Adrenal gland (tissue), 12 donors: ENCODE data around the gene TTLL11. TPM values are rescaled to one million over a fixed set of nuclear protein-coding genes. Genes with fewer than 3 reads are reported as not detected.

ENCODE experiments used
- DNase-seq, 7 donors: peaks; one replicate each; pipeline ENCODE4 v3.0.0-alpha.2; 2019 to 2020
- H3K27ac ChIP-seq, 5 donors: fragments of 200-600 bp; sonication (generic) in 4 of 5; 1 replicate in 3 of 5; 2 replicates in 2 of 5; pipeline versions ENCODE4 v1.5.1 to v1.8.0; 2016 to 2020; ENCODE audit warnings: mild to moderate bottlenecking in 1 of 5
- H3K27me3 ChIP-seq: fragments of 200-600 bp; 2 replicates; pipeline ENCODE4 v1.8.0; 2021
- H3K36me3 ChIP-seq, 2 donors: fragments of 200-600 bp; replicated peaks in 1 of 2; 1 replicate in 1 of 2; 2 replicates in 1 of 2; pipeline versions ENCODE4 v1.5.1 to v1.8.0; 2018 to 2022
- H3K4me1 ChIP-seq, 2 donors: fragments of 200-600 bp; replicated peaks in 1 of 2; 1 replicate in 1 of 2; 2 replicates in 1 of 2; pipeline versions ENCODE4 v1.5.1 to v1.8.0; 2018 to 2021
- H3K4me3 ChIP-seq, 4 donors: fragments of 200-600 bp; sonication (generic) in 3 of 4; one replicate each; pipeline ENCODE4 v1.5.1; 2016 to 2018
- H3K9me3 ChIP-seq, 3 donors: fragments of 200-600 bp; sonication (generic) in 1 of 3; replicated peaks in 1 of 3; 1 replicate in 2 of 3; 2 replicates in 1 of 3; pipeline versions ENCODE4 v1.5.1 to v1.8.0; 2016 to 2021
- POLR2A ChIP-seq, 2 donors: fragments of 450-650 bp; IDR thresholded peaks; one replicate each; pipeline ENCODE4 v1.6.1; 2017; ENCODE audit warnings: antibody characterized with exemption in 2 of 2, mild to moderate bottlenecking in 2 of 2, moderate library complexity in 1 of 2
- WGBS, 4 donors: extraction: QIAGEN DNeasy Blood & Tissue Kit in 2 of 4; methylation state at CpG; one replicate each; pipeline versions ENCODE4 v1.1.5 to v1.1.7; 2013 to 2017; 5-methylcytosine and 5-hydroxymethylcytosine counted together
- intact Hi-C, 2 donors: fragments of 100-400 bp; cut with DNase I; formaldehyde crosslinking; loops; one replicate each; pipeline versions ENCODE4 v1.14.1 to v1.15.0; 2022 to 2023
- polyA plus RNA-seq, 3 donors: library from polyadenylated mRNA; stranded (reverse); fragments of 200-250 nt in 2 of 3; fragments of 350-450 nt in 1 of 3; fragmentation: Illumina TruSeq in 1 of 3; extraction: RNeasy Lipid Tissue Mini Kit (QIAGEN cat#74804) in 1 of 3; gene quantifications; one replicate each; pipeline ENCODE4 v1.2.3, GENCODE V29; 2013 to 2014
- total RNA-seq, 9 donors: library from RNA; depleted of rRNA in 4 of 9; stranded (reverse); fragments of >200 nt in 4 of 9; fragments of 120-200 nt in 1 of 9; fragmentation: NEBNext Ultra II Directional in 1 of 9; extraction: Animal tissue kit (Norgen Biotek cat#: 25700) in 1 of 9; gene quantifications; one replicate each; pipeline versions ENCODE4 v1.1.0 to v1.2.4, GENCODE V29; 2013 to 2023
- TF ChIP-seq, protein P1 (sequence below), 6 experiments: fragments of 450-650 bp in 4 of 6; fragments of 200-600 bp in 2 of 6; sonication (generic) in 1 of 6; IDR thresholded peaks; 1 replicate in 5 of 6; 2 replicates in 1 of 6; pipeline versions ENCODE4 v1.5.1 to v1.8.0; 2016 to 2021; ENCODE audit warnings: antibody characterized with exemption in 6 of 6, mild to moderate bottlenecking in 2 of 6, moderate library complexity in 1 of 6
- donor health status: healthy with polysubstance abuse.
- donor health status: Bipolar disorder and iron deficiency.
- donor health status: DM: yes; HTN: yes; CAD: no.
- donor health status: DM: no; HTN: no; CAD: no.
- donor health status: DM: no; HTN: no; CAD: no.
- donor health status: DM: yes; HTN: yes; CAD: no.

Gene TTLL11
- total and polyA plus RNA-seq, 12 donors, result 4.8 to 30.9 (median 13.7) TPM

DNA sequence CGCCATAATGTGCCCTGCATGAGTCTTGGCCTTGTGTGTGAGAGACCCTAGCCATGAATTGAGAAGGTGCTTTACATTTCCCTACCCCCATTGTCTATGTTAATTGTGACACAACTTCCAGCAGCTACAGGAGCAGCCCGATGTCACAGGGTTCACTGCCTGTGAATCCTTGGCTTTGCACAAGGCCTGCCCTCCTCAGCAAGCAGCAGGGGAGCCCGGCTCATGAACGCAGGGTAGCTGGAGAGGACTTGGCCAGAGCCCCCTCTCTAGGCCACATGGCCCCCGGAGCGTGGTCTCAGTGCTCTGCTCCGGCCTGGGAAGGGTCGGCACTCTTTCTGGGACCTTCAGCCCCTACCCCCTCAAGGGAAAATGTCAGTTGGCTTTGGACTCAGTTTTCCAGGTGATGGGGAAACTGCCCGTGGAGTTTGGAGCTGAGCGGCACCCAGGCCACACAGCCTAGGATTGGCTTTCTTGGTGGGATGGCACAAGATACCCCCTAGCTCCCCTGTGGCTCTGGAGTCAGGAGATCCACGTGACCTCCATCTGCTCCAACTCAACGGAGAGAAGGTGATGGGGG lies 280.9 kb downstream of the TTLL11 start:
- DNase-seq, result no peak
- H3K4me3 ChIP-seq, result no peak overlapping the region
- H3K27ac ChIP-seq, result no peak overlapping the region
- H3K9me3 ChIP-seq, result no peaks in the 10 kb centered on the region
- 84 to 89% (median 87%) methylated on average over 6 to 12 of the region's 12 CpGs for WGBS, 4 donors
- no peaks in the 10 kb centered on the region for H3K36me3 ChIP-seq
- TF ChIP-seq, protein P1, sequence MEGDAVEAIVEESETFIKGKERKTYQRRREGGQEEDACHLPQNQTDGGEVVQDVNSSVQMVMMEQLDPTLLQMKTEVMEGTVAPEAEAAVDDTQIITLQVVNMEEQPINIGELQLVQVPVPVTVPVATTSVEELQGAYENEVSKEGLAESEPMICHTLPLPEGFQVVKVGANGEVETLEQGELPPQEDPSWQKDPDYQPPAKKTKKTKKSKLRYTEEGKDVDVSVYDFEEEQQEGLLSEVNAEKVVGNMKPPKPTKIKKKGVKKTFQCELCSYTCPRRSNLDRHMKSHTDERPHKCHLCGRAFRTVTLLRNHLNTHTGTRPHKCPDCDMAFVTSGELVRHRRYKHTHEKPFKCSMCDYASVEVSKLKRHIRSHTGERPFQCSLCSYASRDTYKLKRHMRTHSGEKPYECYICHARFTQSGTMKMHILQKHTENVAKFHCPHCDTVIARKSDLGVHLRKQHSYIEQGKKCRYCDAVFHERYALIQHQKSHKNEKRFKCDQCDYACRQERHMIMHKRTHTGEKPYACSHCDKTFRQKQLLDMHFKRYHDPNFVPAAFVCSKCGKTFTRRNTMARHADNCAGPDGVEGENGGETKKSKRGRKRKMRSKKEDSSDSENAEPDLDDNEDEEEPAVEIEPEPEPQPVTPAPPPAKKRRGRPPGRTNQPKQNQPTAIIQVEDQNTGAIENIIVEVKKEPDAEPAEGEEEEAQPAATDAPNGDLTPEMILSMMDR (IDR thresholded peaks at IDR 0.05), result no peak
- no peak for TF ChIP-seq POLR2A (IDR thresholded peaks at IDR 0.05)
- H3K4me1 ChIP-seq, result no peaks in the 10 kb centered on the region
- intact Hi-C loops, result loop anchor here in 1 of 2 donors (10.0 kb wide), 1 partner anchor 63 kb away; no protein-coding TSS in a partner anchor
- H3K27me3 ChIP-seq, result no peaks in the 10 kb centered on the region

DNA sequence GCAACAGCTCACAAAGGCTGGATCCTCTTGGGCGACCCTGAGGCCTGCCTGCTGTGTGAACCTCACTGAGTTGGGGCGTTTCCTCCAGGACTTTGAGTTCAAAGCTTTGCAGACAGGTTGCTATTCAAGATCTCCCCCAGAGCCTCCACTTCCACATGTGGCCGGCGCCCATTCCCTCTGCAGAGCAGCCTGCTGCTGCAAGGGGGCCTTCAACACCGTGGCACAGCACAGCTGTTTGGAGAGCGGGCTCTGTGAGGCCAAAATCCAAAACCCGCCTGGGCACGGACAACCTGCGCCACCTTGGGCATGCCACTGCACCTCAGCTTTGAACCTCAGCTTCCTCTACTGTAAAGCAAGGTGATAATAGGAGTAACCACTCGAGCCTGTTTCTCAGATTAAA lies 281.4 kb downstream of the TTLL11 start:
- H3K36me3 ChIP-seq, result no peaks in the 10 kb centered on the region
- no peak for DNase-seq
- TF ChIP-seq, protein P1 (IDR thresholded peaks at IDR 0.05), result no peak
- TF ChIP-seq POLR2A (IDR thresholded peaks at IDR 0.05), result no peak
- 89 to 98% (median 91%) methylated on average over 9 to 10 of the region's 10 CpGs for WGBS, 4 donors
- no peaks in the 10 kb centered on the region for H3K27me3 ChIP-seq
- no peak overlapping the region for H3K4me3 ChIP-seq
- no peaks in the 10 kb centered on the region for H3K9me3 ChIP-seq
- no peak overlapping the region for H3K27ac ChIP-seq
- intact Hi-C loops, result loop anchor here in 1 of 2 donors (10.0 kb wide), 1 partner anchor 63 kb away; no protein-coding TSS in a partner anchor
- no peaks in the 10 kb centered on the region for H3K4me1 ChIP-seq

DNA sequence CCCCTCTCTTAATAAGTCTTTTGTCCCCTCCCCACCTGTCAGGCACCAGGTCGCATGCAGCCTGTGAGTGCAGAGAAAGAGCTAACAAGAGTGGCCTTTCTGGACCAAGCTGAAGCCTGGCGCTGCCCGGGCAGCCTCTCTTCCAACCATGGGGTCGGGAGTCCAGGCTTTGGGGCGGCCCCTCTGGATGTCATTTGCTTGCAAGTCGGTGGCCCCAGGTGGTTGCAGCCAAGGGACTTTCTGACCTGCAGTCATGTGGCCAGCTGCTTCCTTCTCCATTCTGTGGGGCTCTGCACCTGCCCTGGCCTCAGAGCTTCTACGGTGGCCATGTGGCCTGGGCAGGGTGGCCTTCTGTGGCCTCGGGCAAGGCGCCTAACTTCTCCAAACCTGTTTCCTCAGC lies 282.0 kb downstream of the TTLL11 start:
- Histone ChIP-seq H3K4me1 (no peaks in the 10 kb centered on the region), H3K36me3 (no peaks in the 10 kb centered on the region), H3K9me3 (no peaks in the 10 kb centered on the region), H3K27ac (no peak overlapping the region), H3K27me3 (no peaks in the 10 kb centered on the region), H3K4me3 (no peak overlapping the region)
- TF ChIP-seq POLR2A (IDR thresholded peaks at IDR 0.05), result no peak
- TF ChIP-seq, protein P1 (IDR thresholded peaks at IDR 0.05), result no peak
- intact Hi-C loops, result loop anchor here in 1 of 2 donors (10.0 kb wide), 1 partner anchor 64 kb away; no protein-coding TSS in a partner anchor
- WGBS, 4 donors, result 82 to 89% (median 83%) methylated on average over 4 to 9 of the region's 9 CpGs
- no peak for DNase-seq

GRCh38 chr9:121810489-121810888 lies 282.6 kb downstream of the TTLL11 start:
- Histone ChIP-seq H3K4me3 (no peak overlapping the region), H3K27me3 (no peaks in the 10 kb centered on the region), H3K9me3 (no peaks in the 10 kb centered on the region), H3K27ac (no peak overlapping the region), H3K4me1 (no peaks in the 10 kb centered on the region), H3K36me3 (no peaks in the 10 kb centered on the region)
- no peak for DNase-seq
- intact Hi-C loops, result loop anchor here in 1 of 2 donors (10.0 kb wide), 1 partner anchor 64 kb away; no protein-coding TSS in a partner anchor
- 73 to 87% (median 83%) methylated on average over 3 of the region's 3 CpGs for WGBS, 4 donors
- TF ChIP-seq POLR2A (IDR thresholded peaks at IDR 0.05), result no peak
- TF ChIP-seq, protein P1 (IDR thresholded peaks at IDR 0.05), result no peak
